Erythroblast (primary cell): ENCODE data around the gene SEC14L3.
"Not testable (repeated sequence)": the region's sequence is repeated elsewhere in the genome, so short reads cannot be mapped to it uniquely, and the experiment has no call there.

ENCODE experiments used
- DNase-seq, 2 experiments: peaks; one replicate each; lab custom pipeline; 2025; lab: John Stamatoyannopoulos, UW
- GATA1 ChIP-seq: IDR thresholded peaks from 2 replicates; pipeline ENCODE4 v1.6.1; 2011; ENCODE audit warnings: low read depth, mild to moderate bottlenecking, control low read depth, low read length, moderate library complexity
- POLR2A ChIP-seq: IDR thresholded peaks from 2 replicates; pipeline ENCODE4 v1.6.1; 2011; ENCODE audit warnings: mild to moderate bottlenecking, low read length

SEC14L3 gene

GRCh38 chr22:30474121-30474520, 2.3 kb upstream of the SEC14L3 start:
- DNase-seq: no peak
- TF ChIP-seq GATA1 (no peak), POLR2A (no peak)

GRCh38 chr22:30472994-30473720, 1.3 kb upstream of the SEC14L3 start:
- no peak for TF ChIP-seq GATA1
- TF ChIP-seq POLR2A: no peak

GRCh38 chr22:30470655-30471054, 1.2 kb downstream of the SEC14L3 start:
- TF ChIP-seq POLR2A (no peak), GATA1 (no peak)
- no peak for DNase-seq

More at GRCh38 chr22:30472994-30473720, 1.3 kb upstream of the SEC14L3 start:
- DNase-seq: no peak

- no peak for TF ChIP-seq GATA1
- no peak for TF ChIP-seq POLR2A
- no peak for DNase-seq
Observed at GRCh38 chr22:30469165-30469564, 2.7 kb downstream of the SEC14L3 start.

GRCh38 chr22:30460555-30460954, 11.3 kb downstream of the SEC14L3 start:
- DNase-seq: not testable (repeated sequence)

GRCh38 chr22:30460147-30460546, 11.7 kb downstream of the SEC14L3 start:
- TF ChIP-seq GATA1 (no peak), POLR2A (no peak)
- DNase-seq: no peak

- TF ChIP-seq GATA1 (no peak), POLR2A (no peak)
- peak; percentile 51 to 52 for DNase-seq
Observed at GRCh38 chr22:30459181-30460052, 12.4 kb downstream of the SEC14L3 start.

- DNase-seq: no peak
Observed at GRCh38 chr22:30457981-30458380, 13.8 kb downstream of the SEC14L3 start.

GRCh38 chr22:30455075-30455840, 16.6 kb downstream of the SEC14L3 start:
- TF ChIP-seq POLR2A (no peak), GATA1 (no peak)
- DNase-seq: no peak

More at GRCh38 chr22:30457981-30458380, 13.8 kb downstream of the SEC14L3 start:
- no peak for TF ChIP-seq POLR2A
- TF ChIP-seq GATA1: no peak

GRCh38 chr22:30453731-30454510, 17.9 kb downstream of the SEC14L3 start:
- DNase-seq: peak; percentile 90 to 91
- TF ChIP-seq POLR2A (no peak), GATA1 (no peak)

GRCh38 chr22:30452861-30453260, 19.0 kb downstream of the SEC14L3 start:
- TF ChIP-seq POLR2A (no peak), GATA1 (no peak)

GRCh38 chr22:30451488-30451887, 20.3 kb downstream of the SEC14L3 start:
- TF ChIP-seq GATA1: peak; percentile 16
- peak; percentile 93 to 98 for DNase-seq

More at GRCh38 chr22:30452861-30453260, 19.0 kb downstream of the SEC14L3 start:
- no peak for DNase-seq

- no peak for TF ChIP-seq GATA1
- TF ChIP-seq POLR2A: peak; percentile 34
Observed at GRCh38 chr22:30447656-30448055, 24.2 kb downstream of the SEC14L3 start.

More at GRCh38 chr22:30447656-30448055, 24.2 kb downstream of the SEC14L3 start:
- DNase-seq: peak; percentile 89 to 91
